ENCODE measurements around the gene EREG. TPM values are rescaled to one million over a fixed set of nuclear protein-coding genes. Genes with fewer than 3 reads are reported as not detected.

Gene EREG
- total RNA-seq, 2 experiments from 2014 or later: 0.58 to 0.59 TPM

- Mint-ChIP-seq H3K27me3 (peaks cover 19% of the 10 kb centered on the region), H3K4me3 (no peak overlapping the region), H3K9me3 (no peaks in the 10 kb centered on the region), H3K36me3 (ENCODE audit: low read depth) (no peaks in the 10 kb centered on the region), H3K4me1 (ENCODE audit: low read depth) (no peaks in the 10 kb centered on the region), H3K27ac (no peak overlapping the region)
- Histone ChIP-seq H3K4me1 (ENCODE audit: insufficient read depth, low read length) (no peaks in the 10 kb centered on the region), H3K9me3 (ENCODE audit: control insufficient read depth in 1 of 2, insufficient read depth in 1 of 2, low read length in 2 of 2) (no peaks in the 10 kb centered on the region), H3K36me3 (ENCODE audit: insufficient read depth, low read length) (no peaks in the 10 kb centered on the region), H3K27me3 (ENCODE audit: control insufficient read depth in 1 of 2, insufficient read depth in 2 of 2, low read length in 2 of 2) (peaks cover 0 to 5% of the 10 kb centered on the region in 2 experiments), H3K27ac (ENCODE audit: low read depth in 1 of 2, low read length in 2 of 2) (no peak overlapping the region), H3K4me3 (ENCODE audit: low read length) (no peak overlapping the region)
- ChIA-PET POLR2A (no interaction called here), CTCF (no interaction called here)
- DNase-seq (no peak), ATAC-seq (ENCODE audit: poor library complexity) (no peak)
- TF ChIP-seq, protein P1, sequence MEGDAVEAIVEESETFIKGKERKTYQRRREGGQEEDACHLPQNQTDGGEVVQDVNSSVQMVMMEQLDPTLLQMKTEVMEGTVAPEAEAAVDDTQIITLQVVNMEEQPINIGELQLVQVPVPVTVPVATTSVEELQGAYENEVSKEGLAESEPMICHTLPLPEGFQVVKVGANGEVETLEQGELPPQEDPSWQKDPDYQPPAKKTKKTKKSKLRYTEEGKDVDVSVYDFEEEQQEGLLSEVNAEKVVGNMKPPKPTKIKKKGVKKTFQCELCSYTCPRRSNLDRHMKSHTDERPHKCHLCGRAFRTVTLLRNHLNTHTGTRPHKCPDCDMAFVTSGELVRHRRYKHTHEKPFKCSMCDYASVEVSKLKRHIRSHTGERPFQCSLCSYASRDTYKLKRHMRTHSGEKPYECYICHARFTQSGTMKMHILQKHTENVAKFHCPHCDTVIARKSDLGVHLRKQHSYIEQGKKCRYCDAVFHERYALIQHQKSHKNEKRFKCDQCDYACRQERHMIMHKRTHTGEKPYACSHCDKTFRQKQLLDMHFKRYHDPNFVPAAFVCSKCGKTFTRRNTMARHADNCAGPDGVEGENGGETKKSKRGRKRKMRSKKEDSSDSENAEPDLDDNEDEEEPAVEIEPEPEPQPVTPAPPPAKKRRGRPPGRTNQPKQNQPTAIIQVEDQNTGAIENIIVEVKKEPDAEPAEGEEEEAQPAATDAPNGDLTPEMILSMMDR (IDR thresholded peaks at IDR 0.05): no peak
- intact Hi-C loops (cut with DNase I, micrococcal nuclease): no loop called here
Observed at GRCh38 chr4:74391346-74391745, 26.4 kb downstream of the EREG start.

GRCh38 chr4:74391890-74392475 is 27.0 kb downstream of the EREG start:
- no peaks in the 10 kb centered on the region for H3K36me3 Mint-ChIP-seq (ENCODE audit: low read depth)
- no peak overlapping the region for H3K4me3 Mint-ChIP-seq

DNA sequence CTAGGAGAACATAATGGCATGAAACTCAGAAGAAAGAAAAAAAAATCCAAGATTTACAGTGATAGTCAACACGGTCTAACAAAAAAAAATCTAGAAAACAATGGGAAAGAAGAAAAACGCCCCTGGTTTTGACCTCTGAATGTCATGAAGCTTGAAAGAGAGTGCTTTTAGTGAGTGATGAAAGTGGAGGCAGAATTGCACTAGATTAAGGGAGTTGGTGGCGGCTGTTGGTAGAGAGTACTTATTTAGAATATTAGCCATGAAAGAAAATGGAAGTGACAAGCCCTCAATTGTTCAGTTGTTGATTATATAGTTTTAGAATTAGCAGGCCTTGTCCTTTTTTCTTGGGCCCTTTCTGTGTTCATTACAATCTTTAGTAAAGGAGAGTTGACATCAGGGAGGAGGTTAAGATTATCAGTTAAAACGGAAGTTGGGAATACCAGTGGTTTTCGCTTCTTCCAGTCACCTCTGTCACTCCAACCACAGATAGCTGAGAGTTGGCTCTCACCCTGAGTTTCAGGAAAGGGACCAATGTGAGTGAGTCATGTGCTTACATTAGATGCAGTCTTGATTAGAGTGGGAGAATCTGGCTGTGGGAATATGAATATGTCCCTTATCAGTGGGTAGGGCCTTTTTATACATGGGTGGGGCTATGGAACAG is 29.7 kb downstream of the EREG start:
- no peak overlapping the region for H3K4me3 ChIP-seq (ENCODE audit: low read length)
- TF ChIP-seq, protein P1 (IDR thresholded peaks at IDR 0.05): no peak
- peaks cover 5% of the 10 kb centered on the region for H3K36me3 Mint-ChIP-seq (ENCODE audit: low read depth)
- H3K4me1 Mint-ChIP-seq (ENCODE audit: low read depth): peaks cover 13% of the 10 kb centered on the region
- H3K27me3 Mint-ChIP-seq: peaks cover 7% of the 10 kb centered on the region
- no peak for ATAC-seq (ENCODE audit: poor library complexity)
- intact Hi-C loops (cut with DNase I, micrococcal nuclease): loop anchor here in 1 of 2 experiments (2.0 kb wide), 1 partner anchor 38 kb away; no protein-coding TSS in a partner anchor
- no peaks in the 10 kb centered on the region for H3K27me3 ChIP-seq (ENCODE audit: control insufficient read depth in 1 of 2, insufficient read depth in 2 of 2, low read length in 2 of 2)
- no peaks in the 10 kb centered on the region for H3K4me1 ChIP-seq (ENCODE audit: insufficient read depth, low read length)
- no peaks in the 10 kb centered on the region for H3K9me3 Mint-ChIP-seq
- no peaks in the 10 kb centered on the region for H3K36me3 ChIP-seq (ENCODE audit: insufficient read depth, low read length)
- H3K27ac Mint-ChIP-seq: no peak overlapping the region
- ChIA-PET CTCF (no interaction called here), POLR2A (no interaction called here)
- no peak overlapping the region for H3K27ac ChIP-seq (ENCODE audit: low read depth in 1 of 2, low read length in 2 of 2)
- H3K9me3 ChIP-seq (ENCODE audit: control insufficient read depth in 1 of 2, insufficient read depth in 1 of 2, low read length in 2 of 2): peaks cover 0 to 6% of the 10 kb centered on the region in 2 experiments
- no peak for DNase-seq
- H3K4me3 Mint-ChIP-seq: no peak overlapping the region

More at GRCh38 chr4:74391890-74392475, 27.0 kb downstream of the EREG start:
- H3K4me1 Mint-ChIP-seq (ENCODE audit: low read depth): no peaks in the 10 kb centered on the region
- no peak overlapping the region for H3K4me3 ChIP-seq (ENCODE audit: low read length)
- no peaks in the 10 kb centered on the region for H3K36me3 ChIP-seq (ENCODE audit: insufficient read depth, low read length)
- H3K4me1 ChIP-seq (ENCODE audit: insufficient read depth, low read length): no peaks in the 10 kb centered on the region
- no peak overlapping the region for H3K27ac Mint-ChIP-seq
- H3K9me3 Mint-ChIP-seq: no peaks in the 10 kb centered on the region
- ChIA-PET CTCF (no interaction called here), POLR2A (no interaction called here)
- peaks cover 0 to 5% of the 10 kb centered on the region in 2 experiments for H3K27me3 ChIP-seq (ENCODE audit: control insufficient read depth in 1 of 2, insufficient read depth in 2 of 2, low read length in 2 of 2)
- TF ChIP-seq, protein P1 (IDR thresholded peaks at IDR 0.05): no peak
- peaks cover 18% of the 10 kb centered on the region for H3K27me3 Mint-ChIP-seq
- intact Hi-C loops (cut with DNase I, micrococcal nuclease): no loop called here
- ATAC-seq (ENCODE audit: poor library complexity) (no peak), DNase-seq (peak in 1 of 14 experiments; percentile 9)
- H3K27ac ChIP-seq (ENCODE audit: low read depth in 1 of 2, low read length in 2 of 2): no peak overlapping the region
- no peaks in the 10 kb centered on the region for H3K9me3 ChIP-seq (ENCODE audit: control insufficient read depth in 1 of 2, insufficient read depth in 1 of 2, low read length in 2 of 2)

Measured in CD4-positive, alpha-beta T cell (primary cell).